Measurements from ENCODE around the gene SPRY2. TPM values are rescaled to one million over a fixed set of nuclear protein-coding genes. Genes with fewer than 3 reads are reported as not detected.

SPRY2 gene
- total and polyA plus RNA-seq, 4 donors = 27.1 to 49.8 (median 30.1) TPM

GRCh38 chr13:80299046-80299445 lies 41.9 kb downstream of the SPRY2 start:
- Histone ChIP-seq H3K9ac (ENCODE audit: insufficient read depth in 1 of 2, low read length in 2 of 2) (no peak overlapping the region), H3K27ac (ENCODE audit: low read depth in 1 of 2, low read length in 1 of 2) (no peak overlapping the region), H3K4me3 (no peak overlapping the region), H3K36me3 (ENCODE audit: control insufficient read depth in 4 of 4, insufficient read depth in 4 of 4, low read length in 4 of 4) (no peaks in the 10 kb centered on the region), H3K4me1 (ENCODE audit: control insufficient read depth in 5 of 5, insufficient read depth in 5 of 5, low read length in 5 of 5) (peaks cover 0 to 2% (median 0%) of the 10 kb centered on the region in 5 donors), H3K9me3 (ENCODE audit: control insufficient read depth in 4 of 4, insufficient read depth in 3 of 4, low read length in 3 of 4) (no peaks in the 10 kb centered on the region), H3K27me3 (ENCODE audit: control insufficient read depth in 3 of 3, insufficient read depth in 3 of 3, low read length in 2 of 3) (no peaks in the 10 kb centered on the region)
- DNase-seq = no peak
- ATAC-seq (ENCODE audit: insufficient read depth, low FRiP score) = no peak
- TF ChIP-seq CTCF (IDR thresholded peaks at IDR 0.05; ENCODE audit: control extremely low read depth, extremely low read depth) = no peak

- Histone ChIP-seq H3K4me3 (no peak overlapping the region), H3K27ac (ENCODE audit: low read depth in 1 of 2, low read length in 1 of 2) (no peak overlapping the region), H3K9me3 (ENCODE audit: control insufficient read depth in 4 of 4, insufficient read depth in 3 of 4, low read length in 3 of 4) (no peaks in the 10 kb centered on the region), H3K9ac (ENCODE audit: insufficient read depth in 1 of 2, low read length in 2 of 2) (no peak overlapping the region), H3K27me3 (ENCODE audit: control insufficient read depth in 3 of 3, insufficient read depth in 3 of 3, low read length in 2 of 3) (no peaks in the 10 kb centered on the region), H3K36me3 (ENCODE audit: control insufficient read depth in 4 of 4, insufficient read depth in 4 of 4, low read length in 4 of 4) (no peaks in the 10 kb centered on the region), H3K4me1 (ENCODE audit: control insufficient read depth in 5 of 5, insufficient read depth in 5 of 5, low read length in 5 of 5) (peaks cover 0 to 2% (median 0%) of the 10 kb centered on the region in 5 donors)
- 71 to 95% methylated on average over 2 of the region's 2 CpGs for WGBS, 2 donors
- ATAC-seq (ENCODE audit: insufficient read depth, low FRiP score) (no peak), DNase-seq (no peak)
- no peak for TF ChIP-seq CTCF (IDR thresholded peaks at IDR 0.05; ENCODE audit: control extremely low read depth, extremely low read depth)
Measured at GRCh38 chr13:80297503-80297902, 43.4 kb downstream of the SPRY2 start.

- Histone ChIP-seq H3K9ac (ENCODE audit: insufficient read depth in 1 of 2, low read length in 2 of 2) (no peak overlapping the region), H3K27ac (ENCODE audit: low read depth in 1 of 2, low read length in 1 of 2) (no peak overlapping the region), H3K9me3 (ENCODE audit: control insufficient read depth in 4 of 4, insufficient read depth in 3 of 4, low read length in 3 of 4) (no peaks in the 10 kb centered on the region), H3K36me3 (ENCODE audit: control insufficient read depth in 4 of 4, insufficient read depth in 4 of 4, low read length in 4 of 4) (no peaks in the 10 kb centered on the region), H3K4me3 (no peak overlapping the region), H3K4me1 (ENCODE audit: control insufficient read depth in 5 of 5, insufficient read depth in 5 of 5, low read length in 5 of 5) (peaks cover 0 to 2% (median 0%) of the 10 kb centered on the region in 5 donors), H3K27me3 (ENCODE audit: control insufficient read depth in 3 of 3, insufficient read depth in 3 of 3, low read length in 2 of 3) (no peaks in the 10 kb centered on the region)
- no peak for ATAC-seq (ENCODE audit: insufficient read depth, low FRiP score)
- DNase-seq = no peak
- no peak for TF ChIP-seq CTCF (IDR thresholded peaks at IDR 0.05; ENCODE audit: control extremely low read depth, extremely low read depth)
Measured at GRCh38 chr13:80297094-80297493, 43.8 kb downstream of the SPRY2 start.

GRCh38 chr13:80296638-80297037 lies 44.3 kb downstream of the SPRY2 start:
- Histone ChIP-seq H3K9me3 (ENCODE audit: control insufficient read depth in 4 of 4, insufficient read depth in 3 of 4, low read length in 3 of 4) (no peaks in the 10 kb centered on the region), H3K27ac (ENCODE audit: low read depth in 1 of 2, low read length in 1 of 2) (no peak overlapping the region), H3K4me3 (no peak overlapping the region), H3K9ac (ENCODE audit: insufficient read depth in 1 of 2, low read length in 2 of 2) (no peak overlapping the region), H3K27me3 (ENCODE audit: control insufficient read depth in 3 of 3, insufficient read depth in 3 of 3, low read length in 2 of 3) (no peaks in the 10 kb centered on the region), H3K4me1 (ENCODE audit: control insufficient read depth in 5 of 5, insufficient read depth in 5 of 5, low read length in 5 of 5) (peaks cover 0 to 2% (median 0%) of the 10 kb centered on the region in 5 donors), H3K36me3 (ENCODE audit: control insufficient read depth in 4 of 4, insufficient read depth in 4 of 4, low read length in 4 of 4) (no peaks in the 10 kb centered on the region)
- WGBS, 2 donors = 78 to 84% methylated on average over 7 of the region's 7 CpGs
- DNase-seq (no peak), ATAC-seq (ENCODE audit: insufficient read depth, low FRiP score) (no peak)
- no peak for TF ChIP-seq CTCF (IDR thresholded peaks at IDR 0.05; ENCODE audit: control extremely low read depth, extremely low read depth)

Data from lung (tissue), 12 donors.